Parathyroid adenoma (tissue), 2 donors: ENCODE measurements around the gene KIAA1614.

Source experiments
- H2AFZ ChIP-seq: fragments of 300-600 bp; sonication (generic); one replicate; pipeline ENCODE4 v1.7.0; 2017; ENCODE audit warnings: antibody characterized with exemption, mild to moderate bottlenecking
- H3K27ac ChIP-seq: fragments of 300-600 bp; sonication (generic); one replicate; pipeline ENCODE4 v1.7.0; 2017
- H3K27me3 ChIP-seq: fragments of 300-600 bp; sonication (generic); one replicate; pipeline ENCODE4 v1.7.0; 2017; ENCODE audit warnings: low read length; ENCODE audit not compliant: control insufficient read depth, insufficient read depth
- H3K36me3 ChIP-seq: fragments of 300-600 bp; sonication (generic); one replicate; pipeline ENCODE4 v1.7.0; 2017; ENCODE audit warnings: low read length; ENCODE audit not compliant: control insufficient read depth, insufficient read depth
- H3K4me1 ChIP-seq: fragments of 300-600 bp; sonication (generic); one replicate; pipeline ENCODE4 v1.7.0; 2017; ENCODE audit warnings: control low read depth
- H3K4me2 ChIP-seq: fragments of 300-600 bp; sonication (generic); one replicate; pipeline ENCODE4 v1.7.0; 2017; ENCODE audit warnings: low read length
- H3K4me3 ChIP-seq: fragments of 300-600 bp; sonication (generic); one replicate; pipeline ENCODE4 v1.7.0; 2017; ENCODE audit warnings: low read depth, low read length
- H3K79me2 ChIP-seq: fragments of 300-600 bp; sonication (generic); one replicate; pipeline ENCODE4 v1.7.0; 2017; ENCODE audit warnings: control low read depth
- H3K9ac ChIP-seq: fragments of 300-600 bp; sonication (generic); one replicate; pipeline ENCODE4 v1.7.0; 2017; ENCODE audit warnings: mild to moderate bottlenecking
- H3K9me3 ChIP-seq: fragments of 300-600 bp; sonication (generic); one replicate; pipeline ENCODE4 v1.7.0; 2017; ENCODE audit warnings: low read length; ENCODE audit not compliant: control insufficient read depth
- CTCF ChIP-seq: fragments of 300-600 bp; sonication (generic); IDR thresholded peaks from one replicate; pipeline ENCODE4 v1.7.0; 2017; ENCODE audit warnings: antibody characterized with exemption, mild to moderate bottlenecking
- donor health status: primary hyperparathyroidism.

The KIAA1614 gene

GRCh38 chr1:180941518-180942275 is 29.0 kb downstream of the KIAA1614 start:
- Histone ChIP-seq H3K4me2 (no peak overlapping the region), H3K27ac (no peak overlapping the region), H3K4me1 (no peaks in the 10 kb centered on the region), H3K9ac (no peak overlapping the region), H3K79me2 (no peaks in the 10 kb centered on the region), H3K9me3 (no peaks in the 10 kb centered on the region), H2AFZ (no peak overlapping the region), H3K27me3 (no peaks in the 10 kb centered on the region), H3K4me3 (no peak overlapping the region), H3K36me3 (no peaks in the 10 kb centered on the region)
- TF ChIP-seq CTCF = no peak

GRCh38 chr1:180945151-180945550 is 32.5 kb downstream of the KIAA1614 start:
- Histone ChIP-seq H3K27ac (no peak overlapping the region), H3K9me3 (no peaks in the 10 kb centered on the region), H3K79me2 (no peaks in the 10 kb centered on the region), H2AFZ (no peak overlapping the region), H3K4me3 (no peak overlapping the region), H3K27me3 (no peaks in the 10 kb centered on the region), H3K9ac (no peak overlapping the region), H3K4me1 (no peaks in the 10 kb centered on the region), H3K36me3 (no peaks in the 10 kb centered on the region), H3K4me2 (no peak overlapping the region)
- TF ChIP-seq CTCF = no peak

- no peak overlapping the region for H2AFZ ChIP-seq
- H3K27ac ChIP-seq = no peak overlapping the region
- no peaks in the 10 kb centered on the region for H3K36me3 ChIP-seq
- TF ChIP-seq CTCF = no peak
- H3K79me2 ChIP-seq = no peaks in the 10 kb centered on the region
- H3K9me3 ChIP-seq = no peaks in the 10 kb centered on the region
- H3K4me1 ChIP-seq = no peaks in the 10 kb centered on the region
- H3K4me3 ChIP-seq = no peak overlapping the region
- H3K27me3 ChIP-seq = no peaks in the 10 kb centered on the region
- H3K4me2 ChIP-seq = no peak overlapping the region
- H3K9ac ChIP-seq = no peak overlapping the region
These were observed 32.9 kb downstream of the KIAA1614 start for GRCh38 chr1:180945551-180945950.

- no peak for TF ChIP-seq CTCF
- H3K27me3 ChIP-seq = no peaks in the 10 kb centered on the region
- H3K9me3 ChIP-seq = no peaks in the 10 kb centered on the region
- H3K27ac ChIP-seq = no peak overlapping the region
- H3K79me2 ChIP-seq = no peaks in the 10 kb centered on the region
- H2AFZ ChIP-seq = no peak overlapping the region
- H3K36me3 ChIP-seq = no peaks in the 10 kb centered on the region
- no peak overlapping the region for H3K4me2 ChIP-seq
- no peak overlapping the region for H3K4me3 ChIP-seq
- H3K4me1 ChIP-seq = no peaks in the 10 kb centered on the region
- no peak overlapping the region for H3K9ac ChIP-seq
These were observed 33.4 kb downstream of the KIAA1614 start for GRCh38 chr1:180946056-180946455.
